Right ventricle myocardium superior (tissue), 1 donor: ENCODE data around the gene NCOA3. TPM values are rescaled to one million over a fixed set of nuclear protein-coding genes. Genes with fewer than 3 reads are reported as not detected.

Source experiments
- ATAC-seq: fragments of 200-7000 bp; cut with Tn5 transposase; one replicate; pipeline ENCODE4 v1.9.1; 2020; ENCODE audit warnings: mild to moderate bottlenecking; ENCODE audit not compliant: poor library complexity
- DNase-seq: peaks from one replicate; pipeline ENCODE4 v3.0.0-alpha.2; 2020
- intact Hi-C: fragments of 100-400 bp; cut with DNase I; formaldehyde crosslinking; loops from one replicate; pipeline ENCODE4 v1.11.2; 2022
- total RNA-seq: library from RNA; stranded (reverse); fragmentation: NEBNext Ultra II Directional; extraction: Animal tissue kit (Norgen Biotek cat#: 25700); gene quantifications from one replicate; pipeline ENCODE4 v1.2.1, GENCODE V29; 2021
- donor health status: DM: no; HTN: yes; CAD: no; lungs with severe emphysema.

Gene NCOA3
- total RNA-seq, 1 donor from 2014 or later, result 19.1 TPM

GRCh38 chr20:47642624-47643023 is 140.9 kb downstream of the NCOA3 start:
- no peak for ATAC-seq
- intact Hi-C loops, result no loop called here
- DNase-seq, result no peak

- no peak for ATAC-seq
- DNase-seq, result no peak
- intact Hi-C loops, result no loop called here
Observed at GRCh38 chr20:47645632-47646031, 143.9 kb downstream of the NCOA3 start.

- ATAC-seq (no peak), DNase-seq (no peak)
- intact Hi-C loops, result no loop called here
Observed at GRCh38 chr20:47647994-47648393, 146.3 kb downstream of the NCOA3 start.

GRCh38 chr20:47648943-47649342 is 147.3 kb downstream of the NCOA3 start:
- intact Hi-C loops, result no loop called here
- DNase-seq (no peak), ATAC-seq (no peak)

- DNase-seq (no peak), ATAC-seq (no peak)
- intact Hi-C loops, result no loop called here
Observed at GRCh38 chr20:47652301-47652700, 150.6 kb downstream of the NCOA3 start.

GRCh38 chr20:47652794-47653193 is 151.1 kb downstream of the NCOA3 start:
- DNase-seq (no peak), ATAC-seq (no peak)
- intact Hi-C loops, result no loop called here

- ATAC-seq, result no peak
- DNase-seq, result no peak
- intact Hi-C loops, result no loop called here
Observed at GRCh38 chr20:47653869-47654268, 152.2 kb downstream of the NCOA3 start.

- intact Hi-C loops, result no loop called here
- ATAC-seq (no peak), DNase-seq (no peak)
Observed at GRCh38 chr20:47654370-47654769, 152.7 kb downstream of the NCOA3 start.

GRCh38 chr20:47655635-47656034 is 153.9 kb downstream of the NCOA3 start:
- ATAC-seq (no peak), DNase-seq (no peak)
- intact Hi-C loops, result no loop called here

- DNase-seq (no peak), ATAC-seq (no peak)
- intact Hi-C loops, result no loop called here
Observed at GRCh38 chr20:47656318-47656717, 154.6 kb downstream of the NCOA3 start.

GRCh38 chr20:47659904-47660601 is 158.4 kb downstream of the NCOA3 start:
- DNase-seq, result no peak
- no peak for ATAC-seq
- intact Hi-C loops, result loop anchor here (5.0 kb wide), 1 partner anchor 962 kb away; no protein-coding TSS in a partner anchor

- DNase-seq (no peak), ATAC-seq (no peak)
- intact Hi-C loops, result loop anchor here (5.0 kb wide), 1 partner anchor 962 kb away; no protein-coding TSS in a partner anchor
Observed at GRCh38 chr20:47660602-47660905, 158.9 kb downstream of the NCOA3 start.

GRCh38 chr20:47660983-47661700 is 159.5 kb downstream of the NCOA3 start:
- ATAC-seq (no peak), DNase-seq (no peak)
- intact Hi-C loops, result loop anchor here (5.0 kb wide), 1 partner anchor 961 kb away; no protein-coding TSS in a partner anchor

- no peak for ATAC-seq
- intact Hi-C loops, result loop anchor here (5.0 kb wide), 1 partner anchor 961 kb away; no protein-coding TSS in a partner anchor
- no peak for DNase-seq
Observed at GRCh38 chr20:47661714-47662113, 160.0 kb downstream of the NCOA3 start.

- intact Hi-C loops, result loop anchor here (5.0 kb wide), 1 partner anchor 960 kb away; no protein-coding TSS in a partner anchor
- ATAC-seq, result no peak
Observed at GRCh38 chr20:47662483-47663353, 161.0 kb downstream of the NCOA3 start.

GRCh38 chr20:47663354-47664067 is 161.8 kb downstream of the NCOA3 start:
- ATAC-seq (peak; percentile 89), DNase-seq (peak; percentile 84)
- intact Hi-C loops, result loop anchor here (5.0 kb wide), 1 partner anchor 959 kb away; no protein-coding TSS in a partner anchor

More at GRCh38 chr20:47662483-47663353, 161.0 kb downstream of the NCOA3 start:
- no peak for DNase-seq

- intact Hi-C loops, result loop anchor here (5.0 kb wide), 1 partner anchor 958 kb away; no protein-coding TSS in a partner anchor
- no peak for DNase-seq
- no peak for ATAC-seq
Observed at GRCh38 chr20:47664068-47664437, 162.4 kb downstream of the NCOA3 start.

- DNase-seq, result no peak
Observed at GRCh38 chr20:47664744-47665143, 163.1 kb downstream of the NCOA3 start.

More at GRCh38 chr20:47664744-47665143, 163.1 kb downstream of the NCOA3 start:
- intact Hi-C loops, result loop anchor here (5.0 kb wide), 1 partner anchor 958 kb away; no protein-coding TSS in a partner anchor
- no peak for ATAC-seq
